ENCODE data around the gene SORBS2.

The SORBS2 gene

DNA sequence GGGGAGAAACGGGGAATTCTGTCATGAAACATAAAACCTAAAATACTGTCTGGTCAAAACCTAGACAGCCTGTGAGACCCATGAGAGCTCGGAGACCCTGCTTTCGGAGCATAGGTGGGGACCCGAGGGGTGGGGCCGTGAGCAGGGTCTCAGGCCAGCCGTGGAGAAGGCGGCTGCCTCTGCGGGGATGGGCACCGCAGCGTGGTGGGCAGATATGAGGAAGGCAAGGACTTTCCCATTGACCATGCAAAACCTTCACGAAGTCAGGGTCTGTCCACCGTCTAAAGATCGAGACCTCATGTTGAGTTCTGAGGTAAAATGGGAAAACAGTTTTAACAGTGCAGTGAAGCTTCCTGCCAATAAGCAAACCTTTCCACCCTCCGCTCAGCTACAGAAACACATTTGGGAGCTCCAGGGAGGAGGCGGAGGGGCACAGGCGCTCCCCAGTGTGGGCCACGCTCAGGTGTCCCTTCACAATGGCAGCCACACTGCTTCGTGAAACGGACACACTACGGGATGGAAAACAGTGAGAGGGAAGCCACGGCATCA lies 74.4 kb downstream of the SORBS2 start:
- Histone ChIP-seq H3K4me1 (ENCODE audit: control insufficient read depth, insufficient read depth, low read length) (peaks cover 30% of the 10 kb centered on the region), H3K27ac (ENCODE audit: low read length) (peak overlapping the region; percentile 76), H3K4me3 (ENCODE audit: low read length in 2 of 2) (peak overlapping the region; percentile 42 to 59), H3K9me3 (ENCODE audit: control insufficient read depth in 2 of 2, low read length in 2 of 2) (no peaks in the 10 kb centered on the region), H3K9ac (ENCODE audit: low read length in 2 of 2) (peak overlapping the region in 1 of 2 donors; percentile 51), H3K27me3 (ENCODE audit: control insufficient read depth in 1 of 2, insufficient read depth in 2 of 2, low read length in 2 of 2) (no peaks in the 10 kb centered on the region), H3K36me3 (ENCODE audit: control insufficient read depth in 2 of 2, insufficient read depth in 2 of 2, low read length in 2 of 2) (no peaks in the 10 kb centered on the region)

DNA sequence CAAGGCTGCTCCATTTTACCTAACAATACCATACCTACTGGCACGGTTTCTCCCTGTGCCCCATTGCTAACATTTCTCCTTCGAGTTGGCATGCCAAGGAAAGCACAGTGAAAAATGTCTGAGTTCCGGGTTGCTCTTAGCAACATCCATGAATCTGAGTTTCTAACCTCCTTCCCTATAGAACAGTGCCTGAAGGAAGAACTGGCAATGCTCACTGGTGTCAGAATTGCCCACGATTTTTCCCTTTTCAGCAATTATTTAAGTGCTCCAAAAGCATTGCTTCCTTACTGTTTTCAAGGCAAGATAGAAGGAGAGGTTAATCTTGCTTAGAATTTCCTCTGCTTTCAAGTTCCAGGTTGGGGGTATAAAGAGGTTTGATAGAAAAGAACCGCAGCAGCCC lies 75.1 kb downstream of the SORBS2 start:
- Histone ChIP-seq H3K27me3 (ENCODE audit: control insufficient read depth in 1 of 2, insufficient read depth in 2 of 2, low read length in 2 of 2) (no peaks in the 10 kb centered on the region), H3K9me3 (ENCODE audit: control insufficient read depth in 2 of 2, low read length in 2 of 2) (no peaks in the 10 kb centered on the region), H3K27ac (ENCODE audit: low read length) (peak overlapping the region; percentile 76), H3K4me3 (ENCODE audit: low read length in 2 of 2) (no peak overlapping the region), H3K9ac (ENCODE audit: low read length in 2 of 2) (no peak overlapping the region), H3K36me3 (ENCODE audit: control insufficient read depth in 2 of 2, insufficient read depth in 2 of 2, low read length in 2 of 2) (no peaks in the 10 kb centered on the region), H3K4me1 (ENCODE audit: control insufficient read depth, insufficient read depth, low read length) (peaks cover 30% of the 10 kb centered on the region)

DNA sequence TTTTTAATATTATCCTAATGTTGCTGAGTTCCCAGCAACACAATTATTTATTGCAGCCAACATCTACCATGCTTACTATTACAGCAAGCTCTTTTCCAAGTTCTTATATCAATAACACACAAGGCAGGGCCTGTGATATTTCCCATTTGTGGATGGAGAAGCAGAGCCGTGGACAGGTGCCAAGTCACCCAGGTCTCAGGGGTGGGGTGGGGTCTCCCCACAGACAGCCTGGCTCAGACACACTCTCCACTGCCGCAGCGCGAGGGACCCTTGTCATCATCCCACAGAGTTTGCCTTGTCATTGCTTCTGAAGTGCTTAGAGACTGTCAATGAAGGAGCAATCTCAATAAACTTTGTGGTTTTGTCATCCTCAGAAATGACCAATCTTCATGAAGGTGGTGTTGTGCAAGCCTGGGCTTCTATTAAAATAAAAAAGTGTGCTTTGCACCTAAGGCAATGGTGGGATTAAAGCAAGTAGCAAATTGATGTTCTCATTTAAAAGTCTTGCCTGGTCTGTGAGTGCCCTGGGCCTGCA lies 76.1 kb downstream of the SORBS2 start:
- peaks cover 30% of the 10 kb centered on the region for H3K4me1 ChIP-seq (ENCODE audit: control insufficient read depth, insufficient read depth, low read length)

DNA sequence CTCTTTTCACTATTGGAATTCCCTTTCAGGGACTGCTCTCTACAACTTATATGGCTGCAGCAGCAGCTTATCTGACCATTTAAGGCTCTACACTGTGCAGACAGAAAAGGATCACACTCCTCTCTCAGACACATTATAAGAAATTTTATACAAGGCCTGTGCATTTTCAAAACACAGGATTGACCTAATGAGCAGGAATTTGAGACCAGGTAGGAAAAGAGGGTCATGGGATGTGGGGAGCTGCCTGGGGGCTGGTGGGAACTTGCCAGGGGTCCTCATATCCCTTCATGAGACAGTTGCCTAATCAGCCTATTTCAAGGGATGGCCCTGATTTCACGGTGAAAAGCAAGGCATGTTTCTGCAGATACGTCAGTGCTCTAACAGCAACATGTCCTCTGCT lies 77.1 kb downstream of the SORBS2 start:
- no peaks in the 10 kb centered on the region for H3K27me3 ChIP-seq (ENCODE audit: control insufficient read depth in 1 of 2, insufficient read depth in 2 of 2, low read length in 2 of 2)
- H3K4me1 ChIP-seq (ENCODE audit: control insufficient read depth, insufficient read depth, low read length) = peaks cover 35% of the 10 kb centered on the region
- H3K27ac ChIP-seq (ENCODE audit: low read length) = peak overlapping the region; percentile 58
- peak overlapping the region in 1 of 2 donors; percentile 36 for H3K9ac ChIP-seq (ENCODE audit: low read length in 2 of 2)
- H3K36me3 ChIP-seq (ENCODE audit: control insufficient read depth in 2 of 2, insufficient read depth in 2 of 2, low read length in 2 of 2) = no peaks in the 10 kb centered on the region
- no peaks in the 10 kb centered on the region for H3K9me3 ChIP-seq (ENCODE audit: control insufficient read depth in 2 of 2, low read length in 2 of 2)
- H3K4me3 ChIP-seq (ENCODE audit: low read length in 2 of 2) = peak overlapping the region in 1 of 2 donors; percentile 22

More for the DNA sequence above, 76.1 kb downstream of the SORBS2 start:
- H3K9me3 ChIP-seq (ENCODE audit: control insufficient read depth in 2 of 2, low read length in 2 of 2) = no peaks in the 10 kb centered on the region
- peak overlapping the region; percentile 76 for H3K27ac ChIP-seq (ENCODE audit: low read length)
- H3K36me3 ChIP-seq (ENCODE audit: control insufficient read depth in 2 of 2, insufficient read depth in 2 of 2, low read length in 2 of 2) = no peaks in the 10 kb centered on the region
- no peaks in the 10 kb centered on the region for H3K27me3 ChIP-seq (ENCODE audit: control insufficient read depth in 1 of 2, insufficient read depth in 2 of 2, low read length in 2 of 2)
- H3K9ac ChIP-seq (ENCODE audit: low read length in 2 of 2) = no peak overlapping the region
- no peak overlapping the region for H3K4me3 ChIP-seq (ENCODE audit: low read length in 2 of 2)

DNA sequence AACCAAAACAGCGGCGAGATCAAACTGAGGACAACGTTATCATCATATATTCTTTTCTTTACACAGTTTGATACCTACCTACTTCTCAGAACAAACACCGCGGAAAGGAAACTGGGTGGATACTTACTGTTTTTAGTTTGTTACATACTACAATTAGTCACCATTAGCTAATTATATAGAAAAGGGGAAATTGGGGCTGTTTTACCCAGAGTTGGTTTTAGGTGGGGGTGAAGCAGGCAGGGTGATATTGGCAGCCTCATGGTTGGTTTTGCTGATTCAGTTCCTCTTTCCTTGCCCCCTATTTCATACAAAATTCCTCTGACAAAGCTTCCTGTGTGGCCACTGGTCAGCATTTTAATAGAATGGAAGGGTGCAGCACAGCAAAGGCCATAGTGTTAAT lies 77.8 kb downstream of the SORBS2 start:
- no peaks in the 10 kb centered on the region for H3K27me3 ChIP-seq (ENCODE audit: control insufficient read depth in 1 of 2, insufficient read depth in 2 of 2, low read length in 2 of 2)
- peaks cover 35% of the 10 kb centered on the region for H3K4me1 ChIP-seq (ENCODE audit: control insufficient read depth, insufficient read depth, low read length)
- H3K36me3 ChIP-seq (ENCODE audit: control insufficient read depth in 2 of 2, insufficient read depth in 2 of 2, low read length in 2 of 2) = no peaks in the 10 kb centered on the region
- H3K27ac ChIP-seq (ENCODE audit: low read length) = peak overlapping the region; percentile 58
- H3K4me3 ChIP-seq (ENCODE audit: low read length in 2 of 2) = no peak overlapping the region
- no peaks in the 10 kb centered on the region for H3K9me3 ChIP-seq (ENCODE audit: control insufficient read depth in 2 of 2, low read length in 2 of 2)
- H3K9ac ChIP-seq (ENCODE audit: low read length in 2 of 2) = no peak overlapping the region

DNA sequence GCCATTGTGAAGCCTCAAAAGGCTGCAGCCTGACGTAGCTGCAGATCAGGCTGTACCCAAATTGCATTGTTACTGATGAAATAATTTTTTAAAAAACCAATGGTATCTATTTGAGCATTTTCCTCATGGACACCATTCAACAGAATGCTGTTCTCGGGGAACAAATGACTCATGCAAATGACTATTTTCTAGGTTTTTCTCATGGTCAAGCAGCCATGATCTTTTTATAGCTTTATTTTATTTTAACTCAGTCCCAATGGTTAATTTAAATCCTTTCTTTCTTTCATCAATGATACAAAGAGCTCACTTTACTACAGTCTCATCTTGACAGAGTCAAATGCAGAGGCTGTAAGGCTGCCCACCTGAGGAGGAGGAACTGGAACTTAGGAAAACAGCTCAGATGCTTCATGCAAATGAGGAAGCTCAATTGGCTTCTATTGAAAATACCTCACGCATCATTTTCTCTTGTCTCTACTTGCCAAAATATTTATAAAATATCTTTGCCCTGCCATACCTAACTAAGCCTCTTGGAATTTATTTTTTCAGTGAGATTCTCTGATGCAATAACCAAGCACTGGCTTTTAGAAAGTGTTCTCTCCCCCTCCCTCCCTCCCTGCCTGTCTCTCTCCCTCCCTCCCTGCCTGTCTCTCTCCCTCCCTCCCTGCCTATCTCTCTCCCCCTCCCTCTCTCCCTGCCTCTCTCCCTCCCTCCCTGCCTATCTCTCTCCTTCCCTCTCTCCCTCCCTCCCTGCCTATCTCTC lies 81.0 kb downstream of the SORBS2 start:
- no peak overlapping the region for H3K9ac ChIP-seq (ENCODE audit: low read length in 2 of 2)
- H3K27ac ChIP-seq (ENCODE audit: low read length) = peak overlapping the region; percentile 41
- H3K36me3 ChIP-seq (ENCODE audit: control insufficient read depth in 2 of 2, insufficient read depth in 2 of 2, low read length in 2 of 2) = no peaks in the 10 kb centered on the region
- H3K4me1 ChIP-seq (ENCODE audit: control insufficient read depth, insufficient read depth, low read length) = peaks cover 15% of the 10 kb centered on the region
- no peaks in the 10 kb centered on the region for H3K27me3 ChIP-seq (ENCODE audit: control insufficient read depth in 1 of 2, insufficient read depth in 2 of 2, low read length in 2 of 2)
- H3K9me3 ChIP-seq (ENCODE audit: control insufficient read depth in 2 of 2, low read length in 2 of 2) = no peaks in the 10 kb centered on the region
- no peak overlapping the region for H3K4me3 ChIP-seq (ENCODE audit: low read length in 2 of 2)

DNA sequence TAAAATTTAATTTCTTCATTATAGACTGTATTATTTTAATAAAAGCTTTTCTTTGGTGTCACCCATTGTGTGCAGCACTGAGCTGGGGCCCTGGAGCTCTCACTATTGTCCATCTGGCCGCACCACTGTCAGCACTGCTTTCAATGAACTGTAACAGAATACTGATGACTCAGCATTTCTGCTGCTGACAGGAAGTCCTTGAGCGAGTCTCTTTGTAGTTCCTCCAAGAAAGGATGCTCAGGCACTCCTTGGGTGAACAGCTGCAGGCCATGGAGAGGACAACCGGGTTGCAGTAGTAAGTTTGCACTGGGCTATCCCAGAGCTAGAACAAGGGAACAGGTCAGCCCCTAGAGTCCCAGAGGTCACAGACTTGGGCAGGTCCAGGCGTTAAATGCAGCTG lies 81.6 kb downstream of the SORBS2 start:
- H3K36me3 ChIP-seq (ENCODE audit: control insufficient read depth in 2 of 2, insufficient read depth in 2 of 2, low read length in 2 of 2) = no peaks in the 10 kb centered on the region
- peaks cover 15% of the 10 kb centered on the region for H3K4me1 ChIP-seq (ENCODE audit: control insufficient read depth, insufficient read depth, low read length)
- no peak overlapping the region for H3K9ac ChIP-seq (ENCODE audit: low read length in 2 of 2)
- H3K27ac ChIP-seq (ENCODE audit: low read length) = peak overlapping the region; percentile 18
- H3K27me3 ChIP-seq (ENCODE audit: control insufficient read depth in 1 of 2, insufficient read depth in 2 of 2, low read length in 2 of 2) = no peaks in the 10 kb centered on the region
- H3K4me3 ChIP-seq (ENCODE audit: low read length in 2 of 2) = no peak overlapping the region
- no peaks in the 10 kb centered on the region for H3K9me3 ChIP-seq (ENCODE audit: control insufficient read depth in 2 of 2, low read length in 2 of 2)

DNA sequence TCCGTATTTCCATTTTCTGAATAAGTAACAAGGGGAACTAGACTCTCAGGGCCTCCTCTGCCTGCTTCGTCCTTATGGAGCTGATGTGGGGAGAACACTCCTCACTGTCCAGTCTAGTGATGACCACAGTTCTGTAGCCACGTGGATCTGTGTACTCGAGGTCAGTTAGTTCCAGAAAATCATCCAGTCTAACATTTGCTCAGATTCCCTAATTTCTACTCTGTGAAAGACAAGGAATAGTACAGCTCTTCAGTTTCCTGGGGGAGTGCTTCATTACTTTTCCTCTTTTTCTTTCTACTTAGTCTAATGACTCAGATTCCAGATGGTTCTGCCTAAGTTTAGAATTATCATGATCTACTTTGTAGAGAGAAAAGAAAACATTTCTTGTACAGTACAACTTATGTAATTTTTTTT lies 82.6 kb downstream of the SORBS2 start:
- Histone ChIP-seq H3K9me3 (ENCODE audit: control insufficient read depth in 2 of 2, low read length in 2 of 2) (no peaks in the 10 kb centered on the region), H3K9ac (ENCODE audit: low read length in 2 of 2) (no peak overlapping the region), H3K4me1 (ENCODE audit: control insufficient read depth, insufficient read depth, low read length) (peaks cover 10% of the 10 kb centered on the region), H3K27ac (ENCODE audit: low read length) (peak overlapping the region; percentile 53), H3K4me3 (ENCODE audit: low read length in 2 of 2) (no peak overlapping the region), H3K36me3 (ENCODE audit: control insufficient read depth in 2 of 2, insufficient read depth in 2 of 2, low read length in 2 of 2) (no peaks in the 10 kb centered on the region), H3K27me3 (ENCODE audit: control insufficient read depth in 1 of 2, insufficient read depth in 2 of 2, low read length in 2 of 2) (no peaks in the 10 kb centered on the region)

DNA sequence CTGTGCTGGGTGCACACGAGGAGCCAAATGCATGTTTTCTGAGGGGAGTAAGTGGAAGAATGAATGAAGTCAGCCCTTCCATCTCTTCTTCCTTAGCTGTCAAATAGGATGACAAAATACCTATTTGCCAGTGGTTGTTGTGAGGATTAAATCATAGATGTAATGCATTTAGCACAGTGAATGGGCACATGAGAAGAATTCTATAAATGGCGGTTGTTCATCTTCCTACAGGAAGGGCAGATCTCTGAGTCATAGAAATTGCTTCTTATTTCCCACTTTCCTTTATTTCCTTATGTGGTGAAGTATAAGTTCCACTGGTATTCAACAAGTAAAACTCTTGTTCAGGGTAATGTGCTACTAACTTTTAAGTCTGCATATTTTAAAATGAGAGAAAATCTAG lies 83.1 kb downstream of the SORBS2 start:
- Histone ChIP-seq H3K27ac (ENCODE audit: low read length) (peak overlapping the region; percentile 53), H3K4me1 (ENCODE audit: control insufficient read depth, insufficient read depth, low read length) (peaks cover 9% of the 10 kb centered on the region), H3K36me3 (ENCODE audit: control insufficient read depth in 2 of 2, insufficient read depth in 2 of 2, low read length in 2 of 2) (no peaks in the 10 kb centered on the region), H3K27me3 (ENCODE audit: control insufficient read depth in 1 of 2, insufficient read depth in 2 of 2, low read length in 2 of 2) (no peaks in the 10 kb centered on the region), H3K9ac (ENCODE audit: low read length in 2 of 2) (no peak overlapping the region), H3K9me3 (ENCODE audit: control insufficient read depth in 2 of 2, low read length in 2 of 2) (no peaks in the 10 kb centered on the region), H3K4me3 (ENCODE audit: low read length in 2 of 2) (no peak overlapping the region)

DNA sequence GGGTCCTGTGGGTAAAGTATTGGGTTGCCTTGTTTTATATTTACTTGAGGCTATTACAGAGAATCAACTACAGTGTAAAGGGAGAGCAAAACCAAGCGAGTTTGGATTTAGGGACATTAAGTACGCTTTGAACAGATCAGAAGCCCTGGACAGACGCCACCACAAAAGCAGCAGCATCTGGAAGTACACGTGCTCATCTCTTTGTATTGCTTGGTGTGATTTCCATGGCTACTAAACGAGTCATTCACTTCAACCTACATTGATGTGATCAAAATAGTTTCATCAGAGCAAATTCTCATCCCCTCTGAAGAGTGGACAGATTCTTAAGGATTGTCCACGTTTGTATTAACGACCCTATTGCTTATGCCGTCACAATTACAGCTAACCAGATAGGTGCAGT lies 85.1 kb downstream of the SORBS2 start:
- H3K9ac ChIP-seq (ENCODE audit: low read length in 2 of 2) = no peak overlapping the region

More for the DNA sequence above, 85.1 kb downstream of the SORBS2 start:
- no peaks in the 10 kb centered on the region for H3K9me3 ChIP-seq (ENCODE audit: control insufficient read depth in 2 of 2, low read length in 2 of 2)
- H3K4me3 ChIP-seq (ENCODE audit: low read length in 2 of 2) = no peak overlapping the region
- no peak overlapping the region for H3K27ac ChIP-seq (ENCODE audit: low read length)
- no peaks in the 10 kb centered on the region for H3K36me3 ChIP-seq (ENCODE audit: control insufficient read depth in 2 of 2, insufficient read depth in 2 of 2, low read length in 2 of 2)
- H3K27me3 ChIP-seq (ENCODE audit: control insufficient read depth in 1 of 2, insufficient read depth in 2 of 2, low read length in 2 of 2) = no peaks in the 10 kb centered on the region
- H3K4me1 ChIP-seq (ENCODE audit: control insufficient read depth, insufficient read depth, low read length) = peaks cover 7% of the 10 kb centered on the region

Measured in stomach smooth muscle (tissue), 2 donors.